Esophagus muscularis mucosa (tissue), 3 donors: ENCODE measurements around the gene TRAK1.

ENCODE experiments used
- CTCF ChIP-seq, 3 experiments: fragments of 200-600 bp in 2 of 3; fragments of 450-650 bp in 1 of 3; sonication (generic) in 2 of 3; IDR thresholded peaks; one replicate each; pipeline ENCODE4 v1.5.1; 2017 to 2019; ENCODE audit warnings: antibody characterized with exemption in 3 of 3, mild to moderate bottlenecking in 2 of 3, moderate library complexity in 1 of 3
- POLR2AphosphoS5 ChIP-seq, 2 donors: sonication (generic); formaldehyde crosslinking; IDR thresholded peaks; one replicate each; pipeline ENCODE4 v1.6.1; 2017; ENCODE audit warnings: antibody characterized with exemption in 2 of 2

- no peak for TF ChIP-seq CTCF (IDR thresholded peaks at IDR 0.05)
- TF ChIP-seq POLR2AphosphoS5 (IDR thresholded peaks at IDR 0.05): no peak
These were observed 171.4 kb downstream of the TRAK1 start for GRCh38 chr3:42262525-42262924.
